Stimulated activated CD8-positive, alpha-beta memory T cell treated with anti-CD3 and anti-CD28 coated beads, Interleukin-4, amount 100 ng/mL, for 1 hour (primary cell): Measurements from ENCODE around the gene C12orf42.

Source experiments
- DNase-seq, 2 donors: peaks; one replicate each; pipeline ENCODE4 v3.0.0-alpha.2; 2020; ENCODE audit warnings: low read depth in 2 of 2, low spot score in 1 of 2

The C12orf42 gene

GRCh38 chr12:103350116-103350515 lies 145.7 kb downstream of the C12orf42 start:
- no peak for DNase-seq

DNA sequence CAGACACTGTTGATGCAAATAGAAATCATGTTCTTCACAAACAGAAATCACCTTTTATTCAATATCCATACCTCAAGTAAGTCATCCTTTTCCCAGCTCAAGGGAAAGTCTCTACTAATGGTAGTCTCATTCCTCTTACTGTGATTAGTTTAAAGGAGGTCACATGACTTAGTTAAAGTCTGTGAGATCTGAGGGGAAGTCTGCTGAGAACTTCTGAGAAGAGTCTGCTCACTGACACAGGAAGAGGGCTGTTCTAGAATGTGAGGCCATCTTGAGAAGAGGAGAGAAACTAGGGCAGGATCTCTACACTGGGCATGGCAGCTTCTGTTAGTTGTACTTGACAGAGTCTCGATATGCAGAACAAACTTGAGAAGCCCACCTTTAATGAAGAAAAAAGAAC lies 146.8 kb downstream of the C12orf42 start:
- no peak for DNase-seq

DNA sequence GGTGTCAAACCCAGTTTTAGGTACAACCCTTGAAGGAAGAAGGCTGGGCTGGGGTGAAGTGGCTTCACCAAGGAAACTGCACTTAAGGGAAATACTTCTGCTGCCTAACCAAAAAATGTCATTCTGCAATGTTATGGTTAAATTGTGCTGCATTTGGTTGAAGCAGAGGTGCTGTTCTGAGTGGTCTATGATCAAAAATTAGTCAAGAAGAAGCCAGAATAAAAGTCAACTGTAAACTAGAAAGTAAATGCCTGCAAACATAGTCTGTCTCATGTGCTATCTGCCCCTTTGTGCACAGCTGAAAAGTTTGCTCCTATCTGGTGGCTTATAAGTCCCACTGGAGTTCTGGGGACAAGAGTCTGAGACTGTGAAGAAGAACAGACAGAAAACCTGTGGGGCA lies 158.8 kb downstream of the C12orf42 start:
- no peak for DNase-seq

DNA sequence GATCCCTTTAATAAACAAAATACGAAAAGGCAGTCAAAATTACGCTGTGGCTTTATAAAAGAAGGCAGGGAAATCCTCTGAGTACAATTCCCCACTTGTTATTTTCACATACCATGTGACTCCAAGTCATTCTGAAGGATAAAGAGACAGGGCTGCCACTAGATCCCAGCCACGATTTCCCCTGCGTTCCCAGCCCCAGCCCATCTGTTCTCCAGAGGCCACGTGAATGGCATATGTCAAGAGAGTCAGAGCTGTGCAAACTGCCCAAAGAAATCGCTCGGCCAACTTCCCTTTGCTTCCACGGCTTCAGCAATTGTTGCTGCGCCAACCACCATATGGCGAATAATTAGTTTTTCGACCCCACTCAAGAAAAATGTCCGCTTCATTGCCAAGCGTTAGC lies 161.3 kb downstream of the C12orf42 start:
- no peak for DNase-seq

DNA sequence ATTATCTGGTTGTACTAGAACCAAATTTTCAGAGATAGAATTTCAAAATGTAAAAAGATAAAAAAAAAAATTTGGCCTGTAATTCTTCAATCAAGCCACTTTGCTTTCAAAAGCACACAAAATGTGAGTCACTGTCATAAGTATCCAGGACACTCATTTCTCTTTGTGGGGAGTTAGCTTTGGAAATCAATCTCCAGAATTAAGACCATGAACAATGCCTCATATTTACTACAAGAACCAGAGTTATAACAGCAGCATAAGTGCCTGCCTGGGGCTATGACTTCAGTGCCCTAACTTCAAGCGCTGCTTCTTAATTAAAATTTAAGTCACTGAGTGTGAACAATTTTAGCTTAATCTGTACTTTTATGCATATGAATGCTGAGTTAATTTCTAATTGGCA lies 162.1 kb downstream of the C12orf42 start:
- DNase-seq = no peak

GRCh38 chr12:103331643-103332042 lies 164.1 kb downstream of the C12orf42 start:
- no peak for DNase-seq

DNA sequence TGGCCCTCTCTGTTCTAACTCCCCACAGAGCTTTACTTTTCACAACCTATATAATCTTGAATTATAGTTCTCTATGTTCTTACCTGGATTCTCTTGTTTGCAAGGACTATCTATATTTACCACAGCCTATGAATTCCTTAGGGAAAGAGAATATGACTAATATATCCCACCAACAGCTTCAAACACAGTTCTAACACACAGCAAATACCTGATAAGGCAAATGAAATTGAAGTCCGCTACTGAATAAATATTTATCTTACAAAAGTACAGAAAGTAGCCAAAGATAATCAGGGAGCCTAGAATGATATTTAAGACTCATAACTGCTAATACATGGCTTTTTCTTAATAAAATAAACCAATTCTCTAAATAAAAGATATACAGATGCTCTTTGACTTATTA lies 165.1 kb downstream of the C12orf42 start:
- no peak for DNase-seq

DNA sequence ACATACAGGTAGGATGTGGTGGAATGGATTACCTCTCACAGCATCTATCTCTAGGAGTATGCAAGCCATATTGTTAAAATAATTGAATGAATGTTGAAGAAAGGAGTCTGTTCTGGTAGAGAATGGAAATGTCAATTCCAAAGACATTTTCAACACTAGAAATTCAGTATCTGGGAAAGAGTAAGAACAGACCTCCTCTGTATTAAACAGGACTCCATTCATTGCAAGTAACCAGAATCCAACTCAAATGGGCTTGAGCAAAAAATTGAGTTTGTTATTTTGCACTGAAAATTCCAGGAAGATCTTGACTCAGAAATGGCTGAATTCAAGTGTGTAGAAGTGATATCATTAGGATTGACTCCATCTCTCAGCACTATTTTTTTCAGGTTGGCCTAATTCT lies 168.1 kb downstream of the C12orf42 start:
- DNase-seq = no peak

- DNase-seq = no peak
Measured at GRCh38 chr12:103326190-103326589, 169.6 kb downstream of the C12orf42 start.

- no peak for DNase-seq
Measured at GRCh38 chr12:103318566-103318965, 177.2 kb downstream of the C12orf42 start.

- DNase-seq = no peak
Measured at GRCh38 chr12:103317220-103317619, 178.5 kb downstream of the C12orf42 start.

GRCh38 chr12:103314786-103315185 lies 181.0 kb downstream of the C12orf42 start:
- no peak for DNase-seq

DNA sequence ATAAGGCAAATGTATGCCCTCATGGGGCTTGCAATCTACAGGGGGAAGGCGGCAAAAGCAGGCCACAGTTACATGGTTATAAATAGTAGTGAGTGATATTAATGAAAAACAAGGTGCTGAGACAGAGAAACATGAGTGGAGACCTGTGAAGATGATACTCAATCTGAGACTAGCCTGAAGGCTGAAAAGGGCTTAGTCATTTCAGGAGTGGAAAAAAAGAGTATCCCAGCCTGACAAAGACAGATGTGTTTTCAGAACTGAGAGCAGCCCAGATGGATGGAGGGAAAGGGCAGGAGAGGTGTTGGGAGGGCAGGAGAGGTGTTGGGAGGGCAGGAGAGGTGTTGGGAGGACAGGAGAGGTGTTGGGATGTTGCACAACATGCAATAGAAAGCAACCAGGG lies 181.9 kb downstream of the C12orf42 start:
- DNase-seq = no peak

- DNase-seq = no peak
Measured at GRCh38 chr12:103312742-103313354, 182.9 kb downstream of the C12orf42 start.

- no peak for DNase-seq
Measured at GRCh38 chr12:103310546-103311270, 185.1 kb downstream of the C12orf42 start.

GRCh38 chr12:103308396-103308795 lies 187.4 kb downstream of the C12orf42 start:
- no peak for DNase-seq

DNA sequence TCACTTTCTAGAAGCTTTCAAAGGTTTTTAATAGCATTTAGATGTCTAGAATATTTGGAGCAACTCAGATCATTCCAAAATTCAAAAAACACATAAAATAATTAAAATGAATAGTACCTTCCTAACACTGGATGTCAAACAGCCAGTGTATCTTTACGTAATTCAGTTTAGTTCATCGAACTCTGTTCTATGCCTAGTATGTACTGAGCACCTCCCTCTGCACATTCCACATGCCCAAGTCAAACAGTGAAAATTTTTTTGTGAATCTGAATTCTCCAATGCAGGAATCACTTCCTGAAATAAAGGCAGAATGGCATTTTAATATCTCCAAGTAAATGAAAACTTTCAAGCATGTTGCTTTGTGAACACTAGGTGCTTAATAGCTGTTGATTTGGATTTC lies 192.3 kb downstream of the C12orf42 start:
- DNase-seq = no peak

GRCh38 chr12:103301642-103302591 lies 193.9 kb downstream of the C12orf42 start:
- no peak for DNase-seq

DNA sequence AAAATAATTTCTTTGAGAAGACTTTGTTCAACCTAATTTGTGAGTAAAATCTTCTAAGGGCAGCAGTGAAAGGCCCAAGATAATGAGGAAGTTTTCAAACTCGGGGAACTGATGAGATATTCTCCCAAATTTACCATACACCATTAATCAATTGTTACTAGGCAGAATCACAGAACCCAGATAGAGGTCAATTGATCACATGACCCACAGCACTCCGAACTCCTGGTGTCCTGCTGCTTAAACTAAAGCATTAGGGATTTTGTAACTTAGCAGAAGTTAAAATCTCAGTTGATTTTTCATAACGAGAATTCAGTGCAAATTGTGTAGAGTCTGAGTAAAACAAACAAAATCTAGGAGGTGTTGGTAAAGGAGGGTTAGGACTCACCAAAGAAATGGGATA lies 207.8 kb downstream of the C12orf42 start:
- no peak for DNase-seq

- no peak for DNase-seq
Measured at GRCh38 chr12:103282124-103282523, 213.6 kb downstream of the C12orf42 start.

DNA sequence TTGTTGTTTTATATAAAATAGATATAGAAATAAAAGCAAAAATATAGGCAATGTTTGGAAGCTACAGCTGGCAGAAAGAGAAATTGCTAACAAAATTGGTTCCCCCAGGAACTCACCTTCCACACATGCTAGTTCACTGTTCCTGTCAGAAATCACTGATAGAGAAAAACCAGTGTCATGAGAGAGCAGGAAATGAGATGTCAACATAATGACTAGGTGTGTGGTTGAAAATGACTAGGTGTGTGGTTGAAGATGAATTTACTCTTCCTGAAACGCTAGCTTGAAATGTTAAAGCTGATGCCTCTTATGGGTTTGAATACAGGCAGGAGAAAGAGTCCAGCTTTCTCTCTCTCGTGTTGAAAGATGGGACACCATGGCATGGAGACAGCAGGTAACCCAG lies 216.3 kb downstream of the C12orf42 start:
- DNase-seq = no peak

DNA sequence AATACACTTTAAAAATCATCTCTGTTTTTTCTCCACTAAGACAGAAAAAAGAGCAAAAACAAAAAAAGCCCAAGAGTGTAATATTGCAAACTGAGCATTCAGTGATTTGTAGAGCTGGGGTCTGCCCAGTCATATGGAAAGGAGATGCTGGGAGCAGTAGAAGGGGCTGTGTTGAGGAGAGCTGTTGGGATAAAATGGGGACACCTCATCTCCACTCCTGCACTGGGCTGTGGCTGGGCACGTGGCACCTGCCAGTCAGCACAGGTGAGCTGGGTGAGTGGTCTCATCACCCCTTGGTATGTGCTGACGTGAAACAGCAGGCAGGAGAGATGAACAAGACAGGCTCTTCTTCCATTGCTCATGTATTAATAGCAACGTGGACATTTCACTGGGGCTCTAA lies 217.4 kb downstream of the C12orf42 start:
- no peak for DNase-seq
